GM20000 (cell line): ENCODE results near the gene BLTP3A.
"Not testable (repeated sequence)": the region's sequence is repeated elsewhere in the genome, so short reads cannot be mapped to it uniquely, and the experiment has no call there.

Experiments used
- DNase-seq: peaks from one replicate; pipeline ENCODE4 v3.0.0; 2012; ENCODE audit warnings: low spot score
- TF ChIP-seq, protein P1 (sequence below): IDR thresholded peaks from 2 replicates; pipeline ENCODE4 v1.5.1; 2012; ENCODE audit warnings: mild to moderate bottlenecking, control low read depth; ENCODE audit errors: extremely low read depth, missing control alignments

The BLTP3A gene

DNA sequence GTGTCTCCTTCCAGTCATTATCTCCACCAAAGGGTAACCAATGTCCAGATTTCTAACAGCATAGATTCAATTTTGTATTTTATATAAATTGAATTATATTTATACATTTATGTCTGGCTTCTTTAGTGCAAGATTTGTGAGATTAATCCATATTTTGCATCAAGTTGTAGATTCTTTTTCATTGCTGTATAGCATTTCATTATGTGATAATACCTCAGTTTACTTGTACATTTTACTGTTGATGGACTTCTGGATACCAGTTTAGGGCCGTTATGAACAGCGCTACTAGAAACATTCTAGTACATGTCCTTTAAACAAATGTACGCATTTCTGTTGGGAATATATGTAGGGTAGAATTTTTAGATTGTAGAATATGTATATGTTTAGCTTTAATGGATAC, 6.2 kb downstream of the BLTP3A start:
- TF ChIP-seq, protein P1, sequence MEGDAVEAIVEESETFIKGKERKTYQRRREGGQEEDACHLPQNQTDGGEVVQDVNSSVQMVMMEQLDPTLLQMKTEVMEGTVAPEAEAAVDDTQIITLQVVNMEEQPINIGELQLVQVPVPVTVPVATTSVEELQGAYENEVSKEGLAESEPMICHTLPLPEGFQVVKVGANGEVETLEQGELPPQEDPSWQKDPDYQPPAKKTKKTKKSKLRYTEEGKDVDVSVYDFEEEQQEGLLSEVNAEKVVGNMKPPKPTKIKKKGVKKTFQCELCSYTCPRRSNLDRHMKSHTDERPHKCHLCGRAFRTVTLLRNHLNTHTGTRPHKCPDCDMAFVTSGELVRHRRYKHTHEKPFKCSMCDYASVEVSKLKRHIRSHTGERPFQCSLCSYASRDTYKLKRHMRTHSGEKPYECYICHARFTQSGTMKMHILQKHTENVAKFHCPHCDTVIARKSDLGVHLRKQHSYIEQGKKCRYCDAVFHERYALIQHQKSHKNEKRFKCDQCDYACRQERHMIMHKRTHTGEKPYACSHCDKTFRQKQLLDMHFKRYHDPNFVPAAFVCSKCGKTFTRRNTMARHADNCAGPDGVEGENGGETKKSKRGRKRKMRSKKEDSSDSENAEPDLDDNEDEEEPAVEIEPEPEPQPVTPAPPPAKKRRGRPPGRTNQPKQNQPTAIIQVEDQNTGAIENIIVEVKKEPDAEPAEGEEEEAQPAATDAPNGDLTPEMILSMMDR, result no peak
- no peak for DNase-seq

DNA sequence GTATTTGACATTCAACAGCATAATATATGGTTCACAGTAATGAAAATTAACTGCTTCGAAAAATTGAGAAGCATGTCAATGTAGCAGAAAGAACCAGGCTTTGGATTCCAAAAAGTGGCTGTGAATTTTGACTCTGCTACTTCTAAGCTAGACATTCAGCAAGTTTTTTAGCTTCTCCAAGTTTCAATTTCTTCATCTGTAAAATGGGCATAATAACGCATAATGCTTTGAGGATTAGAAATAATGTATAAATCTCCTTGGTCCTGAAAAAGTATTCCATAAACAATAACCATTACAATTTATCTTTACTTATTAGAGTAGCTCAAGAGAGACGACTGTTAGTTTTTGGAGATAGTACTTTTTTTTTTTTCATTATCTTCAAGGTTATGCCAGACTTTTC, 7.7 kb downstream of the BLTP3A start:
- TF ChIP-seq, protein P1, result no peak
- DNase-seq, result no peak

DNA sequence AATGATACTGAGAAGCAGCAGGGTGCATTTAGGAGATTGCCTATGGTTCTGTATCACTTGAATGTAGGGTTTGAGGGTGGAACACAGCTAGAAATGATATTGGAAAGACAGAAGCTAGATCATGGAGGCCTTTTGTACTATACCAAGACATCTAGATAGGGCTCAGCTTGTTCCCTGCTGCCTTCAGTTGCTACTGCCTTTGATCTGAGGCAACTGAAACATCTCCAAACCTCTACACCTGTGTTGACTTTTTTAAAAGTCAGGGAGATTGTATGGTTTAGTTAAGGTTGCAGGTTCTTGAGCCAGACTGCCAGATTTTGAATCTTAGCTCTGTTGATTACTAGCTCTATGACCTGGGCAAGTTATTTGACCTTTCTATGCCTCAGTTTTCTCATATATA, 12.7 kb downstream of the BLTP3A start:
- no peak for DNase-seq
- TF ChIP-seq, protein P1, result no peak

DNA sequence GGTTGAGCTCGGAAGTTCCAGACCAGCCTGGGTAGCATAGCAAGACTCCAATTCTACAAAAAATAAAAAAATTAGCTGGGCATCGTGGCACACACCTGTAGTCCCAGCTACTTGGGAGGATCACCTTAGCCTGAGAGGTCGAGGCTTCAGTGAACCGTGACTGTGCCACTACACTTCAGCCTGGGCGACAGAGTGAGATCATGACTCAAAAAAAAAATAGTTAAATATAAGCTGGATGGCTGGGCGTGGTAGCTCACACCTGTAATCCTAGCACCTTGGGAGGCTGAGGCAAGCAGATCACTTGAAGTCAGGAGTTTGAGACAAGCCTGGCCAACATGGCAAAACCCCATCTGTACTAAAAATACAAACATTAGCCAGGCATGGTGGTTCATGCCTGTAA, 13.2 kb downstream of the BLTP3A start:
- not testable (repeated sequence) for DNase-seq

DNA sequence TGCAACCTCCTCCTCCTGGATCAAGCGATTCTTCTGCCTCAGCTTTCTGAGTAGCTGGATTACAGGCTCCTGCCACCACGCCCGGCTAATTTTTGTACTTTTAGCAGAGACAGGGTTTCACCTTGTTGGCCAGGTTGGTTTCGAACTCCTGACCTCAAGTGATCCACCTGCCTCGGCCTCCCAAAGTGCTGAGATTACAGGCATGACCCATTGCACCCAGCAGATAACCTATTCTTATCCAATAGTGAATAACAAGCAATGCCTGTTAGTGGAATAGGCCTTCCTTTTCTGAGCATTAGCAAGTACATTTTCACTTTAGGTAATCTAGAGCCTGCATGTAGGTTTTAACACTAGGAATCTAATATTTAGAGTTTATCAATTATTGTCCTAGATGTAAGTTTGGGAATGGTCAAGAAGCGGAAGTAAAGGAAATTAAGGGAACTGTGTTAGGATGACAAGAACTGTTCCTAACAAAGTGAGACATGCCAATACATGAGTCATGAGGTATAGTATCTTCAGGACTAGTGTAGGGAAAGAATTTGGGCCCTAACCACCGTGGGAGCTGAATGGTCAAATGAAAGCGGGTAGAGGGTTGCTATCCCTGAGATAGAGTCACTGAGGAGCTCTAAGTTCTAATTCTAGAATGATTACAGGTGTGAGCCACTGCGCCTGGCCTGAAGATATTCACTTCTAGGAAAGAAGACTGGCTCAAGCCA, 15.0 kb downstream of the BLTP3A start:
- DNase-seq, result no peak
- TF ChIP-seq, protein P1, result no peak

DNA sequence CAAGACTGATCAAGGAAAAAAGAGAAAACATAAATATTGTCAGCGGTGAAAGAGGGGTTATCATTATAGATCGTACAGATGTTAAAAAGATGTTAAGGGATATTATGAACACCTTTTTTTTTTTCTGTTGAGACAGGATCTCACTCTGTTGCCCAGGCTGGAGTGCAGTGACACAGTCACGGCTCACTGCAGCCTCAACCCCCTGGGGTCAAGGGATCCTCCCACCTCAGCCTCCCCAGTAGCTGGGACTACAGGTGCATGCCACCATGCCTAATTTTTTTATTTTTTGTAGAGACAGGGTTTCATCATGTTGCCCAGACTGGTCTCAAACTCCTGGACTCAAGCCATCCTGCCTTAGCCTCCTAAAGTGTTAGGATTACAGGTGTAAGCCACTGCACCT, 16.6 kb downstream of the BLTP3A start:
- DNase-seq, result not testable (repeated sequence)

DNA sequence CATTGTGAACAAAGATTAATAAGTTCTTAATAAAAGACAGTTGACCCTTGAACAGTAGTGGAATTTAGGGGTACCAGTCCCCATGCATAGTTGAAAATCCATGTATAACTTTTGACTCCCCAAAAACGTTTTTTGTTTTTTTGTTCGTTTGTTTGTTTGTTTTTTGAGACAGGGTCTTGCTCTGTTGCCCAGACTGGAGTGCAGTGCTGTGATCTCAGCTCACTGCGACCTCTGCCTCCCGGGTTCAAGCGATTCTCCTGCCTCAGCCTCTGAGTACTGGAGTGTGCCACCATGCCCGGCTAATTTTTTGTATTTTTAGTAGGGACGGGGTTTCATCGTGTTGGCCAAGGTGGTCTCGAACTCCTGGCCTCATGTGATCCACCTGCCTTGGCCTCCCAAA, 17.5 kb downstream of the BLTP3A start:
- not testable (repeated sequence) for DNase-seq

DNA sequence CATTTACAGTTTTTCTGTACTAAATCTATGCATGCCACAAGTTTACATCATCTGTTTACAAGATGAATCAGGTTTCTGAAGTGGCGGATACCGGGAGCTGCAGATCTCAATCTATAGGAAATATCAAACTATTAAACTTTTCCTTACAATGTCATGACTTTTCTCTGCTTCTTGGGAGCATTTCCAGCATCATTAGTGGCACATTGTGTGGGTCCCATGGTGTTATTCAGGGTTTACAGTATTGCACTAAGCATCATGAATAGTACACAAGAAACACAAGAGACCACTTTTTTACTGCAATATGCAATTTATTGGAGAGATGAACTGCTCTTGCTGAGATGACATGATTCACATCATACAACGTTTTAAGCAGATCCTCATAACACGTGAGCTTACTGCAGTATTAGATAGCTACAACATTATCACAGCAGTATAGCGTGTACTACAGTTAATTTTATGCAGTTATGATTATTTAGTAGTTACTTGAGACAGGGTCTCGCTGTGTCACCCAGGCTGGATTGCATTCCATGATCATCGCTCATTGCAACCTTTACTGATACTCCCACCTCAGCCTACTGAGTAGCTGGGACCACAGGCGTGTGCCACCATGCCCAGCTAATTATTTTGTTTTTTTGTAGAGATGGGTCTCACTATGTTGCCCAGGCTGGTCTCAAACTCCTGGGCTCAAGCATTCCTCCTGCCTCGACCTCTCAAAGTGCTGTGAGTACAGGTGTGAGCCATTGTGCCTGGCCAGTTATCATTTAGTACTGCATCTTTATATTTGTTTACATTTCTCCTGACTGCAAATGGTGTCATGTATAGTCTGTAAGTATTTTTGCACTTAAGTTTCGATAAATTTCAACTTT, 18.4 kb downstream of the BLTP3A start:
- TF ChIP-seq, protein P1, result no peak
- DNase-seq, result no peak
